Measurements from ENCODE around the gene ADARB2.

DNA sequence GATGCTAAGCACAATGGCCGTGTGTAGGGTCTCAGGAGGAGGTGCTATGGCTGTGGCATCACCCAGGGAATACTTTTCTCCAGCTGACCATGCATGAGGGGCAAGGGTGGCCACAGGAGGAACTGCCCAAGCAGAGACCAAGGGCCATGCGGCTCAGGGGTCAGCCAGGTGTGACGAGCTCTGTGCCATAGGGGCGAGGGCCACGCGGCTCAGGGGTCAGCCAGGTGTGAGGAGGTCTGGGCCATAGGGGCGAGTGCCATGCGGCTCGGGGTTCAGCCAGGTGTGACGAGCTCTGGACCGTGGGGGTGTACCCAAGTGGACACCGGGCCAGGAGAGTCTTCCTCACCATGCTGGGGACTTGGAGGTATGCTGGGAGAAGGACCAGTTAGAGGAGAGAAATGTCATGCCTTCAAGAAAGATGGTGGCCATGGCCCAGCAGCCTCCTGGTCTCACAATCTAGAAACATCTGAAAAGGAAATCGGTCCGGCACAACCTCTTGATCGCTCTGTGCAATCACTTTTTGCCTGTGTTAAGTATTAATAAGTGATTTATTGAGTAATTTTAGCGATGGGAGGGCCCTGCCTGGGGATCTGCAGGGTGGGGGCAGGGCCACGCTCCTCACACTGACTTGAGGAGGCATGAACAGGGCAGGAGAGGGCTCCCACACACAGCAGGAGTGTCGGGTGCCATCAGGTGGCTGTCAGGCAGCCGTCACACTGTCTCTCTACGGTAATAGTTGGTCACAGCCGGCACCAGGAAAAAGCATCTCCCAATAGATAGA is 265.0 kb downstream of the ADARB2 start:
- TF ChIP-seq TAF1 (IDR thresholded peaks at IDR 0.05; ENCODE audit: low read depth) (no peak), EP300 (IDR thresholded peaks at IDR 0.05; ENCODE audit: borderline replicate concordance) (no peak), CEBPB (IDR thresholded peaks at IDR 0.05) (no peak), ZBTB7A (IDR thresholded peaks at IDR 0.05; ENCODE audit: low read depth) (no peak), EGR1 (IDR thresholded peaks at IDR 0.05) (no peak), FOXM1 (IDR thresholded peaks at IDR 0.05; ENCODE audit: borderline replicate concordance, low read depth) (no peak), TEAD4 (IDR thresholded peaks at IDR 0.05) (no peak), CREB1 (IDR thresholded peaks at IDR 0.05; ENCODE audit: low read depth) (no peak)
- TF ChIP-seq, protein P1, sequence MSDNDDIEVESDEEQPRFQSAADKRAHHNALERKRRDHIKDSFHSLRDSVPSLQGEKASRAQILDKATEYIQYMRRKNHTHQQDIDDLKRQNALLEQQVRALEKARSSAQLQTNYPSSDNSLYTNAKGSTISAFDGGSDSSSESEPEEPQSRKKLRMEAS (IDR thresholded peaks at IDR 0.05): no peak

Data from Ishikawa (cell line).